CD4-positive, alpha-beta T cell treated with Interferon alpha-2 for 1 hour (primary cell): ENCODE measurements around the gene ERFL.
"Not testable (repeated sequence)": the region's sequence is repeated elsewhere in the genome, so short reads cannot be mapped to it uniquely, and the experiment has no call there.

ENCODE experiments used
- DNase-seq, 2 donors: peaks; one replicate each; pipeline ENCODE4 v3.0.0-alpha.2; 2020 to 2022

The ERFL gene

DNA sequence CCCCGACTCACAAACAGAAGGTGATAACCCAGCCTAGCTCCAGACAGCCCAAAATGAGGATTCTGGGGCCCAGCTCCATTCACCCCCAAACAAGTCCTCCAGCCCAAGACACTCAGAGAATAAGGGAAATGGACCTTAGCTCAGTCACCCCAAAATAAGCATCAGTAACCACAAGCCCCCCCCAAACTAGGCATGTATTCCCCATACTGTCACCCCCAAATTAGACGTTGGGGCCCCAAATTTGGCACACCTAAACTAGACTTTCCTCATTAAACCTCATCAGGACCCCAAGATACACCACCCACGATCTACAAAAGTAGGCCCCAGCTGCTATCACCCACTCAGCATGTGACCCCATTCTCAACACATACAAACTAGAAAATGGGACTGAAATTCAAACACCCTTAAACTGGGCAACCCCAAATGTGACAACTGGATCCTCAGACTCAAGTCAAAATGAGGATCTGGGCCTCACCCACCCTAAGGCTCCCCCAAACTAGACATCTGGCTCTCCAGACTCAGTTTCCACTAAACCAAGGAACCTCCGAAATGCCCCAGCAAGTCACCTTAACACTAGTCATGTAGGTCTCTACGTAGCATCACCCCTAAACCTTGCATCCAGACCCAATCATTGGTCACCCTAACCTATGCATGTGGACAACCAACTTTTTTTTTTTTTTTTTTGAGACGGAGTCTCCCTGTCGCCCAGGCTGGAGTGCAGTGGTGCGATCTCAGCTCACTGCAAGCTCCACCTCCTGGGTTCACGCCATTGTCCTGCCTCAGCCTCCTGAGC lies 13.4 kb upstream of the ERFL start:
- DNase-seq, result no peak

DNA sequence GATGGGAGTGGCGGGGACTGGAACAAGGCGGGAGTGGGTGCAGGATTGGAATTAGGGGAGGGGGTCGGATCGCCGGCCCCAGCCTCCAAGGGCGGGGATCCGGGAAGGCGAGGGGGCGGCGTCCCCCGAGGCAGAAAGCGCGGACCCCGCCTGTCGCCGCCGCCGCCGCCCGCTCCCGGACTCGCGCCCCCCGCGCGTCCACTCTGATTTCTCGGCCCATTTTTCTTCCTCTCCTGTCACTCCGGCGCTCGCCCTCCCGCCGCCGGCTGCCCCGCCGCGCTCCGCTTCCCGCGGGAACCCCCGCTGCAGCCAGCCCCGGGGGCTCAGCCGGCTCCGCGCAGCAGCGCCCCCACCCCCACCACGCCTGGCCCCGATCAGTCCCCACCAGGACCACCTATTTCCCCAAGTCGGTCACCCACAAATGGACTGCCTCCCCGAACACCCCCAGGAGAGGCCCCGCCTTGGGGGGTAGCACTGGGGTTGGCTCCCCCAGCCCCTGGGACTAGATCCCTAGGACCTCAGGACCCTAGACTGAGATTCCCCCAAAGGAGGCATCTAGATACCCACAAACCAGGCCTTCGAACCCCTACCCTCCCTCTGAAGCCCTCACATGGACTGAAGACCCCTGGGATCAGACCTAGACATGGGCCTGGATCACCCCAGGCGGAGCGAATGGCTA lies 12.6 kb upstream of the ERFL start:
- DNase-seq, result no peak

DNA sequence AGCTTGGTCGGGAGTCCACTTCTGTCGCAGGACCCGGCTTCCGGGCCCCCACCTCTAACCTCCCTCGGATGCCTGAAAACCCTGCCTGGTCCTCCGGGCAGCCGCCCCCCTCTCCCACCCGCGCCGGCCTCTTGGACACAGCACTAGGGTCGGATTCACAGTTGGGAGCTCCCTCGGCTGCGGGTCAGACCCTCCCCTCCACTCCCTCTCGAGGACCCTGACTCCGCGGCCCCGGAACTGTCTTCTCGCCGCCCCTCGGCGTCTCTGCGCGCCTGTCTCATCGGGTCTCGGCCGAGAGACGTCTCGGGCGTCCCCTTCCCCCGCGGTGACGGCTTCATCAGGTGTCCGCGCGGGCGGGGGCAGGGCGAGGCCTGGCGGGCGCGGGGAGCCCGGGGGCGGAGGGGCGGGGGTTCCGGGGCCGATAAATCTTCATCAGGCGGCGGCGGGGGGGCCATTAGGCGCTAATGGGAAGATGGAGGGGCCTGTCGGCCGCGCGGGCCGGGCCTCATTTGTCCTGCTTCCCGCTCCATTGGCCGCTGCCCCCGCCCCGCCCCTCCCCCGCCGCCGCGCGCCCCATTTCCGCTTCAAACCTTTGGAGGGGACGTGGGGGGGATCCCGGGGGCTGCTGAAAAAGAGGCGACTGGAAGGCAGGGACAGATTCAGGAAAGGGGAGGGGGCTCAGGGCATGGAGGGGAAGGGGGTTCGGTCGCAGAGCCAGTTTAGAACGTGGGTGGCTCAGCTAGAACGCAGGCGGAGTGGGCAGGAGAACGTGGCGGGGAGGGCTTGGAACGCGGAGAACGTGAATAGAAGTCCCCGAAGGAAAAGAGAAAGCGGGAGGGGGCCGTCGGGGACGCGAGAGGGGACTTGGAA lies 11.8 kb upstream of the ERFL start:
- peak; percentile 50 to 63 for DNase-seq

DNA sequence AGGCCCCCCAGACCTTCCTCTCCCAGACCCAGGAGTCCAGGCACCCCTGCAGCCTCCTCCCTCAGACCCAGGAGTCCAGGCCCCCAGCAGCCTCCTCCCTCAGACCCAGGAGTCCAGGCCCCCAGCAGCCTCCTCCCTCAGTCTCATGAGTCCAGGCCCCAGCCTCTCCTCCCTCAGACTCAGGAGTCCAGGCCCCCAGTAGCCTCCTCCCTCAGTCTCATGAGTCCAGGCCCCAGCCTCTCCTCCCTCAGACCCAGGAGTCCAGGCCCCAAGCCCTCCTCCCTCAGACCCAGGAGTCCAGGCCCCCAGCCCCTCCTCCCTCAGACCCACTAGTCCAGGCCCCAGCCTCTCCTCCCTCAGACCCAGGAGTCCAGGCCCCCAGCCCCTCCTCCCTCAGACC lies 11.0 kb upstream of the ERFL start:
- DNase-seq, result not testable (repeated sequence)

DNA sequence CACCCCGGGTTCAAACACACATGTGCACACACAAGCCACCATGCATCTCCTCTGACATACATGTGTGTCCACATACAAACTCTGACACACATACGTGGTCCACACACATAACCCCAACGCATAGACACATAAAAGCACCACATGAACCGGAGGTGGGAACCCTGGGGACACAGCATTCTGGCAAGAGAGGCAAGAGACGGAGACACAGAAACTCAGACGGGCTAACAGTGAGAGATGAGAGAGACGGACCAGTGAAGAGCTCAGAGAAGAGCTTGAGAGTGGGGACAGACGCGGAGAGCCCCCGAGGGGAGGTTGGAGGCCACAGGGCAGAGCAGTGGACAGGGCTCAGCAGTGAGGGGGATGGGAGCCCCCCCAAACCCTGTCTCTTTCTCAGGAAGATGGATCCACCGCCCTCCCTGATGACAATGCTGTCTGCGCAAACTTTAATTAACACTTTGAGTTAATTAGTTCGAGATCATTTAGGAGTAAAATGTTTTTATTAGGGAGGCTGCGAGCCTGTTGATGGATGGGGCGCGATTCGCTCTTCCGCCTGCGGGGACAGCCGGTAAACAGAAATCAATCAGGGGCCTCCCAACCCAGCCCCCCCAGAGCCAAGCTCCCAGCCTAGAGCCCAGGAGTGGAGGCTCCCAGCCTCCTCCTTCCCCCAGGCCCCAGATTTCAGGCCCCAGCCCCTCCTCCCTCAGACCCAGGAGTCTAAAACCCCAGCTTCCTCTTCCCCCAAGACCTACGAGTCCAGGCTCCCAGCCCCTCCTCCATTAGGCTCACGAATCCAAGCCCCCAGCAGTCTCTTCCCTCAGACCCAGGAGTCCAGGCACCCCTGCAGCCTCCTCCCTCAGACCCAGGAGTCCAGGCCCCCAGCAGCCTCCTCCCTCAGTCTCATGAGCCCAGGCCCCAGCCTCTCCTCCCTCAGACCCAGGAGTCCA lies 9.5 kb upstream of the ERFL start:
- DNase-seq, result no peak

DNA sequence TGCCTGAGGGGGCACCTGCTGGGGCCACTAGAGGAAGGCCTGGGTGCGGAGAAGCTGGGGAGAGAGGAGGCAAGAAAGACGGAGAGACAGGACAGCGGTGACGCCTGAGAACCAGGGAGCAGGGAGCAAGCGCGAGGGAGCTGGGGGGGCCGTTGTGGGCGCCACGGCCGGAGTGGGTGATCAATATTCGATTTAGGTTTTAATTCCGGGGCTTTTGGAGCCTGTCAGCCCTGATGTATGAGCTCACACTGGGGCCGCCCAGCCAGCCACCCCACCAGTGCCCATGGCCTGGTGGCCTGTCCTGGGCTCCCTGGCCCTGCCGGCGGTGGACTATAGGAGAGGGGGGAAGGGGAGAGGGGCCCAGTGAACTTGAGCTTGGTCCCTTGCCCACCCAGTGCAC lies 8.7 kb upstream of the ERFL start:
- no peak for DNase-seq

DNA sequence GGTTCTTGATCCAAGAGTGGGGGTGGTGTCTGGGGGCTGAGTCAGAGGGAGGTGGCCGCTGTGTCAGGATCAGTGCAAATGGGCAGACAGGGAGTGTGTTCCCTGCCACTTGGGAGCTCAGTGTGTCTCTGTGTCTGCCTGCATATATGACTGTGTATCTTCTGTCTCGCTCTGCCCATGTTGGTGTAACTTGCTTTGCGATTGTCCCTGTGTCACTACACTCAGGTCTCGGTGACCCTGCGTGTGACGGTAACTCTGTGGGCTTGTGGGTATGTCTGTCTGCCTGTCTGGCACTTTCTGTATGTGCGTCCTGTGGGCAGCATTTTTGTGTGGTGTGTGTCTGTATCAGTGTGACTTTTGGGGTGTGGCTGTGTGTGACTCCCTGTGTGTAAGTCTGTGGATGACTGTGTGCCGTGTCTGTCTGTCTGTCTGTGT lies 8.2 kb upstream of the ERFL start:
- DNase-seq, result peak; percentile 47 to 63

DNA sequence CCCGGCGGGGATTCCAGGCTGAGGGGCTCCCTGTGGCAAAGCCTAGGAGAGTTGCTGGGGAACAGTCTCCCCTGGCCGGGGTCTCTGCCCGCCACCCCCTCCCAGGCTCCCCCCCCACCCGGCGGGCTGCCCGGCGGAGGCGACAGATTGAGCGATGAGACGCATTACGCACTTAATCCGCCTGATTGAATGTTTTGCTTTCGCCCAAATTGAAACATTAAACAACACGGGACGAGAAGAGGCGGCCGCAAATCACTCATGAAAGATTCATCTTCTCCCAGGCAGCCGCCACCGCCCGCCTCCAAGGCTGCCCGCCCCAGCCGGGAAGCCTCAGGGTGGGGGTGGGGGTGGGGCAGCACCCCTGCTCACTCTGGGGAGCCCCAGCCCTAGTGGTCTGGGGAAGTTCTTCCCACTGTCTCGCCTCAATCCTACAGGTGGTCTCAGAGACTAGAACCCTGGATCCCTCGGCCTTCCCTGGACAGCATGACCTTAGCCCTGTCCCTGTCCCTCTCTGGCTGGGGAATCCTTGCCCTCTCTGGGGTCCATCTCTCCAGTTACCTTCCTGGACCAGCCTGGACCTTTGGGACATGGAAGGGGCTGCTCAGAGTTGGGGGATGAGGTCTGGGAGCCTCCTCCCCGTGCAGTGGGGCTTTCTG lies 7.6 kb upstream of the ERFL start:
- no peak for DNase-seq

DNA sequence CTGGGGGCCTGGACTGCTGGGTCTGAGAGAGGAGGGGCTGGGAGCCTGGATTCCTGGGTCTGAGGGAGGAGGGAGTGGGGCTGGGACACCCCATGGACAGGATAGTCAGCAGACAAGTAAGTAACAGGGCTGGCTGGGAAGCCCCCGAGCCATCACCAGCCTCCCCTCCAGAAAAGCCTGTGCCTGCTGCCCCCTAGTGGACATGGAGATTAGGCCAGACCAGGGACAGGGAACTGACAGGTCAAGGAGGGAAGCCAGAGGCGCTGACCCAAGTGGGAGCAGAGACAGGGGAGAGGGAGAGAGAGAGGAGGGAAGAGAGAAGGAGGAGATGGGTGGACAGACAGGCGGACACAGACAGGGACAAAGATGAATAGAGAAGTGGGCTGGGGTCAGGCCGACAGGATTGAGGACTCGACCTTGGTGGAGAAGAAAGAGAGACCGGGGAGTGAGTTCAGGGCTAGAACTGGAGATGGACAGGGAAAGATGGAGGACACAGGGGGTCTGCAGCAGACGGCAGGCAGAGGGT lies 6.7 kb upstream of the ERFL start:
- DNase-seq, result peak; percentile 80 to 86

DNA sequence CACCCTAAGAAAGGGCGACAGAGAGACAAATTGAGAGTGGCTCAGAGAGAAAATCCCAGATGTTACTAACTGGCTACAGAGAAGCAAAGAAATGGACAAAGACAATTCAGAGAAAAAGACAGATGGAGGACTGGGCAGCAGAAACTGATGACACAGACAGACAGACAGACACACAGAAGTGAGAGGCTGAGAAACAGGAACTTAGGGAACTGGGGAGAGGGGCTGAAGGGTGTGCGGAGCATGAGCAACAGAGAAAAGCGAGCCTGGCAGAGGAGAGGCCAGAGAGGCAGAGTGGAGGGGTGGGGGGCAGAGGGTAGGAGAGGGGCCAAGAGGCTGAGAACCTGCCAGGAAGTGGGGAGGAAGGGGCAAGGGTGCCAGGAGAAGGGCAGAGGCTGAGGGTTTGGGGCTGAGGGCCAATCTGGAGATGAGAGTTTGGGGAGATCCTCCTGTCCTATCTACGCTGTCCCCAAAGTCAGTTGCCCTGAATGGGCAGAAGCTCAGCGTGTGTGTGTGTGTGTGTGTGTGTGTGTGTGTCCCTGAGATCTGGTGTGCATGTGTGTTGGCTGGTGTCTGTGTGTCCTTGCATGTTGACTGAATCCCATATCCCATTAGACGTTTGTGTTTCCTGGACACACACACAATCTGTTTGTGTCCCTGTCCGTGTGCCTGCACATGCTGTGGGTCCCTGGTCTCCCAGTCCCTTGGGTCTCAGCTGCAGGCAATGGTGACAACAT lies 5.6 kb upstream of the ERFL start:
- DNase-seq, result no peak

DNA sequence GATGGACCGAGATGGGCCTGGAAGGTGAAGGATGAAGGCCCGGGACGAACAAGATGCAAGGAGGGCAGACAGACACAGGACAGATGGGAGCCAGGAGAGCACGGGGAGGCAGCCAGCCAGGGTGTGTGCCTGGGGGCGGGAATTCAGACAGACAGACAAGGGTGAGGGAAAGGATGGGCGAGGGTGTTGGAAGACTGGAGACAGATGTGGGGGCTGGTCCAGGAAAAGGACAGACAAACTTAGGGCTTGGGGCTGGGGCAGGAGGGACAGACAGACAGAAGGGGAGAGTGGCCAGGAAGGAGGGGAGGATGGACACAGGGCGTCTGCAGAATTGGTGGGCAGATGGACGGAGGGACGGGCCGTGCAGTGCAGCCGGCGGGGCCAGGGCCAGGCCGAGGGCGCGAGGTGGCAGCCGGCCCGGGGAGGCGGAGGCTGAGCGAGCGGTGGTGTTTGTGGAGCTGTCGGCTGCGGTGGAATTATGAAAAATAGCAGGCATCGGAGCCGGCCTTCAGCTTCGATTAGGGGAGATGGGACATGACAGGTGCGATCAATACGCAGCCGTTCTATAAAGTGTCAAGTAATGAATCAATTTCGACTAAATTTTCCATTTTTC lies 4.6 kb upstream of the ERFL start:
- DNase-seq, result no peak

DNA sequence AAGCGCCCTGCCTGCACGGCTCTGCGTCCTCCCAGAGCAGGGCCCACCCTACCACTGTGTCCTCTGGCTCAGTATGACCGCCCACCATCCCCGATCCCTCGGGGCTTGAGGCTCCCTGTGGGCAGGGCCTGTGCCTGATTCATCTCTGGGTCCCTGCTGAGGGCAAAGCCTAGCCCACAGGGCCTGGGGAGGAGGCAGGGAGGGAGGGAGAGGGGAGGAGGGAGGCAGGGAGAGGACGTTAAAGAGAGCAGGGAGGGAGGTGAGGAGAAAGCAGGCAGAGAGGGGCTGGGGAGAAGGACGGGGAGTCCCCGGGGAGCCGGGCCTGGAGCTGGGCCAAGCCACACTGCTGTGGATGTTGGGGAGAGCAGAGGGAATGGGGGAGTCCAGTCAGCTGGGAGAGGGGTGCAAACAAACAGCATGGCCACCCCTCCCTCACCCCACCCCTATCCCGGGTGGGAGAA lies 4.0 kb upstream of the ERFL start:
- no peak for DNase-seq

DNA sequence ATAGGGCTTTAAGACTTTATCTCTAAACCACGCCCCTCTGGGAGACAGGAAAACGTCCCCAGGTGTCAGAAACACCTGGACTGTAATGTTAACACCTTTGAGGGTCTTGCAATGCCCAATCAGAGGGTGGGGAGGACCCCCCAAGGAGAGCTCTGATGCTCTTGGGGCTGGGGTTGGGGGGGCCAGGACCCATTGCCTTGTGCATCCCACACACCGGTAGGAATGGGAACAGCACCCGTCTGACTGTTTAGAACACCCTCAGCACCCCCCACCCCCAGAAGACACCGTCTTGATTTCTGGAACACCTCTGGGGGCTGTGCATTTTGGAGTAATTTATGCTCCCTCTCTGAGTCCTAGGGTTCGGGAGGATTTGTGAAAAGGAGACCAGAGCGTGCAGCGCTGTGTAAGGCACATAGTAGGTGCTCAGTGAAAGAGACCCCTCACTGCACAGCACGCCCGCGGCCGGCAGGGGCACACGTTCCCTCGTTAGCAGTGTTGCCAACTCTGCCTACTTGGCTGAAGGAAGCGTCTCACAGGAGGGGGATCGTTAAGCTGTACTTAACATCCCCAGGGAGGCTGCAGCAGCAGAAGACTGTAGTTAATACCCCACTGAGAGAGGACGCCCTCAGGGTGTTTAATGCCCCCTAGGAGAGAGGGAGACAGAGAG lies 2.8 kb upstream of the ERFL start:
- no peak for DNase-seq

DNA sequence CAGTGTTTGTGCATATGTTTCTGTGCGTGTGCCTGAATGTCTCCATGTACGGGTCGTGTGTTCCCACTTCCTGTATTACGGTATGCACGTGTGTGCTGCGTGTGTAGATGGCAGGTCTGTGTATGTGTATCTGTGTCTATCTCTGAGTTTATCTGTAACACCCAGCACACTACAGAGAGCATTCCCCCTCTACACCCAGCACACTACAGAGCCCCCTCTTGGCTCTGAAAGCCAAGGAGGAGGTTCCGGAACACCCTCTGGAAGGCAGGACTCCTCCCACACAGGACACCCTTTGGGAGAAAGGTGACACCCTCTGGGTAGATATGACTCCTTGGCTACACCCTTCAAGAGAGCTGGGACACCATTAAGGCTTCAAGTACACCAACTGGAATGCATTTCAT lies 2.1 kb upstream of the ERFL start:
- no peak for DNase-seq

DNA sequence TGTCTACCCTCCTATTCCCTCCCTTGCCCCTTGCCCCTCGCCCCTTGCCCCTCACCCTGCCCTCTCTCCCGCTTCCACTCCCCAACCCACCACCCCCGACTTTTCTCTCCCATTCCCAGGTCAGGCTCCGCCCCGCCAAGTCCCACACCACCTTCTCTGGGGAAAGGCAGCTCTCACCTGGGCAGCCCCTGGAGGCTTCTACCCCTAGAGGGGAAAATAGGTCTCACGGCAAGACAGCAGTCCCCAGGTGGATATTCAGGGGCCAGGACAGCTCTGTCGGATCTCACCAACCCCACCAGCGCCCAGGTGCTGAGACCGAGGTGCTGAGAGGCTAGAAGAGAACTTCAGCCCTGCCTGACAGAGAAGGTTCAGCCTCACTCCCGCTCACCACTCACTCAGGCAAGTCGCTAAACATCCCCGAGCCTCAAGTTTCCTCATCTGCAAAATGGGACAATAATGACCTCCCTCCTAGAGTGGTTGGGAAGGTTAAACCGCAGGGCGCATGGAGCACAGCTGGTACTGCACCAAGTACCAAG lies 1.4 kb upstream of the ERFL start:
- no peak for DNase-seq

DNA sequence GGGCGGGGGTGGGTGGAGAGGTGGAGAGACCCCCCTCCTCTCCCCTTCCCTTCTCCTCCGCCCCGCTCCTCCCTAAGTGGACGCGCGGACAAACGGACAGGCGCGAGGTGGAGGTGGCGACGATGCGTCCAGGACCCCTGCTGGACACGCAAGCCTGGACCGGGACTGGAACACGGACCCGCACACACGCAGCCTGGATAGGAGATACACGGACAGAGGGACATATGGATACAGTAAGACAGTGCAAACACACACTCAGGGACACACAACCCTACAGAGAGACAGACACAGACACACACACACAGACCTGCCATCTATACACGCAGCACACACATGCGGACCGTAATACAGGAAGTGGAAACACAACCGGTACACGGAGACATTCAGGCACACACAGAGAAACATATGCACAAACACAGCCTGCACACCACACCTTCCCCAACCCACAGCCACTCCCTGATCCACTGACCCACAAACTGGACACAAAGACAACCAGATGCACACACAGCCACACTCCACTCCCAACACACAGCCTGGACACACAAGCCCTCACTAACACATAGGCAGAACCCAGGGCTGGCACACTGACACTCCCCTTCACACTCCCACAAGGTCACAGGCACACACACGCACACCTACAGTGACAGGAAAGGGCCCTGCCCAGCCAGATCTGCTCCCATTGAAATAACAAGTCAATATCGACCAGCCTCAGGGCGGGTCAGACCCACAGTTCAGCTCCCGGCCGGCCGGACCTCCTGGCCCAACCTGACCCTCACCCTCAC lies 696 bp upstream of the ERFL start:
- DNase-seq, result peak; percentile 40 to 57

DNA sequence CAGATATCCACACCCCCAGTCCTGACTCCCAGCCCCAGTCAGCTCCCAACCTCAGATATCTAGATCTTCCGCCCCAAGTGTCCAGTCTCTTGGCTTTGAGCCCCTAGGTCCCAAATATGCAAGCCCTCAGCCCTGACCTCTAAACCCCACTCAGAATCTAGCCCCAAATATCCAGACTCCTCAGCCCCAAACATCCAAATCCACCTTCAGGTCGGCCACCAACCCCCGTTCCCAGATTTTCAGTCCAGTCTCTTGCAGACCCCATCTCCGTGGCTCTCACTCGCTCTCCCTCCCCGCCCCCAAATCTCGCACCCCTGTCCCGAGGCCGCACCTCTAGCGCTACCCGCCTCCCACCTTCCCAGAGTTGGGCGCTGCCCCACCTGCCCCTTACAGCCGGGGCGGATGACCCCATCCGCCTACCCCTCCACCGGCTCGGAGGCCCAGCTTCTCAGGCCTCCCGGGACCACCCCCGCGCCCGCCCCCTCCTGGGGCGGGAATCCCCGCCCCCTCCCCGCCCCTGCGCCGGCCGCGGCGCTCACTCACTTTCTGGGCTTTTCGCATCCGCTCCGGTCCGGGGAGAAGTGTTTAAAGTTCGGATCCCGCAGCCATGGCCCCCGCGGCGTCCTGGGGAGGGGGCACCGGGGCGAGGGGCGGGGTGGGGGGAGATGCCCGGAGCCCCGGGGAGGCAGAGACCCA lies 604 bp downstream of the ERFL start:
- DNase-seq, result peak in 1 of 2 donors; percentile 51
